Measurements from ENCODE around the gene ZNF76.
"Not testable (repeated sequence)": the region's sequence is repeated elsewhere in the genome, so short reads cannot be mapped to it uniquely, and the experiment has no call there.

DNA sequence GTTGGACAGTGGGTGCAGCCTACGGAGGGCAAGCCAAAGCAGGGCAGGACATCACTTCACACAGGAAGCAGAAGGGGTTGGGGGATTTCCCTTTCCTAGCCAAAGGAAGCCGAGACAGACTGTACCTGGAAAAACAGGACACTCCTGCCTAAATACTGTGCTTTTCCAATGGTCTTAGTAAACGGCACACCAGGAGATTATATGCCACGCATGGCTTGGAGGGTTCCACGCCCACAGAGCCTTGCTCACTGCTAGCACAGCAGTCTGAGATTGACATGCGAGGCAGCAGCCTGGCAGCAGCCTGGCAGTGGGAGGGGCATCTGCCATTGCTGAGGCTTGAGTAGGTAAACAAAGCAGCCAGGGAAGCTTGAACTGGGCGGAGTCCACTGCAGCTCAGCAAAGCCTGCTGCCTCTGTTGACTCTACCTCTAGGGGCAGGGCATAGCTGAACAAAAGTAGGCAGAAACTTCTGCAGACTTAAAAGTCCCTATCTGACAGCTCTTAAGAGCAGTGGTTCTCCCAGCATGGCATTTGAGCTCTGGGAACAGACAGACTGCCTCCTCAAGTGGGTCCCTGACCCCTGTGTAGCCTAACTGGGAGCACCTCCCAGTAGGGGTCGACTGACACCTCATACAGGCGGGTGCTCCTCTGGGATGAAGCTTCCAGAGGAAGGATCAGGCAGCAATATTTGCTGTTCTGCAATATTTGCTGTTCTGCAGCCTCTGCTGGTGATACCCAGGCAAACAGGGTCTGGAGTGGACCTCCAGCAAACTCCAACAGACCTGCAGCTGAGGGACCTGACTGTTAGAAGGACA is 72.7 kb downstream of the ZNF76 start:
- TF ChIP-seq, protein P1, sequence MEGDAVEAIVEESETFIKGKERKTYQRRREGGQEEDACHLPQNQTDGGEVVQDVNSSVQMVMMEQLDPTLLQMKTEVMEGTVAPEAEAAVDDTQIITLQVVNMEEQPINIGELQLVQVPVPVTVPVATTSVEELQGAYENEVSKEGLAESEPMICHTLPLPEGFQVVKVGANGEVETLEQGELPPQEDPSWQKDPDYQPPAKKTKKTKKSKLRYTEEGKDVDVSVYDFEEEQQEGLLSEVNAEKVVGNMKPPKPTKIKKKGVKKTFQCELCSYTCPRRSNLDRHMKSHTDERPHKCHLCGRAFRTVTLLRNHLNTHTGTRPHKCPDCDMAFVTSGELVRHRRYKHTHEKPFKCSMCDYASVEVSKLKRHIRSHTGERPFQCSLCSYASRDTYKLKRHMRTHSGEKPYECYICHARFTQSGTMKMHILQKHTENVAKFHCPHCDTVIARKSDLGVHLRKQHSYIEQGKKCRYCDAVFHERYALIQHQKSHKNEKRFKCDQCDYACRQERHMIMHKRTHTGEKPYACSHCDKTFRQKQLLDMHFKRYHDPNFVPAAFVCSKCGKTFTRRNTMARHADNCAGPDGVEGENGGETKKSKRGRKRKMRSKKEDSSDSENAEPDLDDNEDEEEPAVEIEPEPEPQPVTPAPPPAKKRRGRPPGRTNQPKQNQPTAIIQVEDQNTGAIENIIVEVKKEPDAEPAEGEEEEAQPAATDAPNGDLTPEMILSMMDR (IDR thresholded peaks at IDR 0.05), result peak in 1 of 4 experiments; percentile 13
- not testable (repeated sequence) for TF ChIP-seq POLR2AphosphoS5, POLR2A (IDR thresholded peaks at IDR 0.05)
